ENCODE results near the gene SYP. TPM values are rescaled to one million over a fixed set of nuclear protein-coding genes. Genes with fewer than 3 reads are reported as not detected.

SYP gene
- total and polyA plus RNA-seq, 2 donors (not counting 1 experiment from before 2014, with no cell fraction given): 1.2 to 1.6 TPM

GRCh38 chrX:49204017-49204416, 4.0 kb upstream of the SYP start:
- intact Hi-C loops (cut with micrococcal nuclease): no loop called here
- TF ChIP-seq, protein P1, sequence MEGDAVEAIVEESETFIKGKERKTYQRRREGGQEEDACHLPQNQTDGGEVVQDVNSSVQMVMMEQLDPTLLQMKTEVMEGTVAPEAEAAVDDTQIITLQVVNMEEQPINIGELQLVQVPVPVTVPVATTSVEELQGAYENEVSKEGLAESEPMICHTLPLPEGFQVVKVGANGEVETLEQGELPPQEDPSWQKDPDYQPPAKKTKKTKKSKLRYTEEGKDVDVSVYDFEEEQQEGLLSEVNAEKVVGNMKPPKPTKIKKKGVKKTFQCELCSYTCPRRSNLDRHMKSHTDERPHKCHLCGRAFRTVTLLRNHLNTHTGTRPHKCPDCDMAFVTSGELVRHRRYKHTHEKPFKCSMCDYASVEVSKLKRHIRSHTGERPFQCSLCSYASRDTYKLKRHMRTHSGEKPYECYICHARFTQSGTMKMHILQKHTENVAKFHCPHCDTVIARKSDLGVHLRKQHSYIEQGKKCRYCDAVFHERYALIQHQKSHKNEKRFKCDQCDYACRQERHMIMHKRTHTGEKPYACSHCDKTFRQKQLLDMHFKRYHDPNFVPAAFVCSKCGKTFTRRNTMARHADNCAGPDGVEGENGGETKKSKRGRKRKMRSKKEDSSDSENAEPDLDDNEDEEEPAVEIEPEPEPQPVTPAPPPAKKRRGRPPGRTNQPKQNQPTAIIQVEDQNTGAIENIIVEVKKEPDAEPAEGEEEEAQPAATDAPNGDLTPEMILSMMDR (IDR thresholded peaks at IDR 0.05): no peak
- no peak for TF ChIP-seq EZH2 (IDR thresholded peaks at IDR 0.05; ENCODE audit: borderline replicate concordance, insufficient read depth, low read depth, low read length, poor library complexity, severe bottlenecking)
- H3K27me3 Mint-ChIP-seq: no peaks in the 10 kb centered on the region

GRCh38 chrX:49203536-49203935, 3.5 kb upstream of the SYP start:
- ATAC-seq (ENCODE audit: low read depth) (no peak), DNase-seq (no peak)
- no peaks in the 10 kb centered on the region for H3K27me3 ChIP-seq (replicated peaks in 1 of 4; ENCODE audit: control extremely low read depth in 1 of 4, control insufficient read depth in 3 of 4, insufficient read depth in 4 of 4, low read length in 3 of 4)
- ChIA-PET POLR2A (no interaction called here), CTCF (no interaction called here)
- H3K4me3 ChIP-seq (ENCODE audit: control extremely low read depth in 1 of 5, extremely low read depth in 1 of 5, insufficient read depth in 1 of 5, low read depth in 2 of 5, low read length in 4 of 5): no peak overlapping the region
- peaks cover 4 to 13% of the 10 kb centered on the region in 2 donors for H3K4me1 ChIP-seq (ENCODE audit: control insufficient read depth in 2 of 2, insufficient read depth in 2 of 2, low read length in 2 of 2)
- peaks cover 6% of the 10 kb centered on the region for H3K4me1 Mint-ChIP-seq
- intact Hi-C loops (cut with micrococcal nuclease): no loop called here
- TF ChIP-seq EZH2 (IDR thresholded peaks at IDR 0.05; ENCODE audit: borderline replicate concordance, insufficient read depth, low read depth, low read length, poor library complexity, severe bottlenecking): no peak
- TF ChIP-seq, protein P1 (IDR thresholded peaks at IDR 0.05): no peak
- no peak overlapping the region for H3K4me3 Mint-ChIP-seq
- no peaks in the 10 kb centered on the region for H3K9me3 Mint-ChIP-seq (ENCODE audit: insufficient read depth)
- no peak overlapping the region for H3K27ac ChIP-seq (ENCODE audit: low read length in 2 of 2)
- H3K9ac ChIP-seq (ENCODE audit: low read length): no peak overlapping the region
- WGBS (ENCODE audit: insufficient coverage): 93% methylated on average over 2 of the region's 3 CpGs
- H3K4me2 ChIP-seq (replicated peaks; ENCODE audit: low read depth, low read length, poor library complexity, severe bottlenecking): no peak overlapping the region
- H4K20me1 ChIP-seq (ENCODE audit: control insufficient read depth, insufficient read depth, low read length, poor library complexity, severe bottlenecking): no peaks in the 10 kb centered on the region
- H3K27me3 Mint-ChIP-seq: no peaks in the 10 kb centered on the region
- H3K27ac Mint-ChIP-seq: no peak overlapping the region
- H2AFZ ChIP-seq (ENCODE audit: insufficient read depth, low read depth, low read length, poor library complexity, severe bottlenecking): no peak overlapping the region
- H3K9me3 ChIP-seq (ENCODE audit: control extremely low read depth in 1 of 3, control insufficient read depth in 2 of 3, insufficient read depth in 1 of 3, low read length in 2 of 3): no peaks in the 10 kb centered on the region
- no peaks in the 10 kb centered on the region for H3K36me3 ChIP-seq (replicated peaks in 1 of 2; ENCODE audit: control extremely low read depth in 1 of 2, control insufficient read depth in 1 of 2, extremely low read depth in 1 of 2, insufficient read depth in 2 of 2, low read length in 1 of 2)
- H3K79me2 ChIP-seq (ENCODE audit: control insufficient read depth, insufficient read depth, low read length): no peaks in the 10 kb centered on the region

More at GRCh38 chrX:49204017-49204416, 4.0 kb upstream of the SYP start:
- Histone ChIP-seq H3K4me2 (replicated peaks; ENCODE audit: low read depth, low read length, poor library complexity, severe bottlenecking) (no peak overlapping the region), H3K36me3 (replicated peaks in 1 of 2; ENCODE audit: control extremely low read depth in 1 of 2, control insufficient read depth in 1 of 2, extremely low read depth in 1 of 2, insufficient read depth in 2 of 2, low read length in 1 of 2) (no peaks in the 10 kb centered on the region), H3K27me3 (replicated peaks in 1 of 4; ENCODE audit: control extremely low read depth in 1 of 4, control insufficient read depth in 3 of 4, insufficient read depth in 4 of 4, low read length in 3 of 4) (no peaks in the 10 kb centered on the region), H3K9ac (ENCODE audit: low read length) (no peak overlapping the region), H4K20me1 (ENCODE audit: control insufficient read depth, insufficient read depth, low read length, poor library complexity, severe bottlenecking) (no peaks in the 10 kb centered on the region), H3K4me1 (ENCODE audit: control insufficient read depth in 2 of 2, insufficient read depth in 2 of 2, low read length in 2 of 2) (peaks cover 4 to 13% of the 10 kb centered on the region in 2 donors), H3K9me3 (ENCODE audit: control extremely low read depth in 1 of 3, control insufficient read depth in 2 of 3, insufficient read depth in 1 of 3, low read length in 2 of 3) (no peaks in the 10 kb centered on the region), H2AFZ (ENCODE audit: insufficient read depth, low read depth, low read length, poor library complexity, severe bottlenecking) (no peak overlapping the region), H3K79me2 (ENCODE audit: control insufficient read depth, insufficient read depth, low read length) (no peaks in the 10 kb centered on the region), H3K27ac (ENCODE audit: low read length in 2 of 2) (no peak overlapping the region), H3K4me3 (ENCODE audit: control extremely low read depth in 1 of 5, extremely low read depth in 1 of 5, insufficient read depth in 1 of 5, low read depth in 2 of 5, low read length in 4 of 5) (no peak overlapping the region)
- ATAC-seq (ENCODE audit: low read depth) (no peak), DNase-seq (no peak)
- Mint-ChIP-seq H3K9me3 (ENCODE audit: insufficient read depth) (no peaks in the 10 kb centered on the region), H3K27ac (no peak overlapping the region), H3K4me1 (peaks cover 5% of the 10 kb centered on the region), H3K4me3 (no peak overlapping the region)
- CTCF ChIA-PET: no interaction called here
- WGBS (ENCODE audit: insufficient coverage): 80% methylated on average over 1 of the region's 6 CpGs
- POLR2A ChIA-PET: no interaction called here

Measured in B cell (primary cell).